Esophagus squamous epithelium (tissue), 5 donors: ENCODE results near the gene GTF3C1. TPM values are rescaled to one million over a fixed set of nuclear protein-coding genes. Genes with fewer than 3 reads are reported as not detected.

Experiments
- DNase-seq: peaks from one replicate; lab custom pipeline; 2025; lab: John Stamatoyannopoulos, UW
- H3K27ac ChIP-seq, 4 donors: fragments of 200-600 bp; sonication (generic); one replicate each; pipeline ENCODE4 v1.5.1; 2016 to 2019; ENCODE audit warnings: mild to moderate bottlenecking in 1 of 4
- H3K27me3 ChIP-seq, 4 donors: fragments of 200-600 bp; sonication (generic); 1 replicate in 3 of 4; 2 replicates in 1 of 4; pipeline versions ENCODE4 v1.5.1 to v1.6.0; 2017 to 2021; ENCODE audit warnings: antibody characterized with exemption in 1 of 4
- H3K36me3 ChIP-seq, 3 donors: fragments of 200-600 bp; sonication (generic); one replicate each; pipeline ENCODE4 v1.5.1; 2016 to 2019
- H3K4me1 ChIP-seq, 3 donors: fragments of 200-600 bp; sonication (generic); one replicate each; pipeline ENCODE4 v1.5.1; 2017 to 2019
- H3K4me3 ChIP-seq, 4 donors: fragments of 200-600 bp; sonication (generic); 1 replicate in 3 of 4; 2 replicates in 1 of 4; pipeline ENCODE4 v1.5.1; 2016 to 2019; ENCODE audit warnings: mild to moderate bottlenecking in 2 of 4, moderate library complexity in 1 of 4
- H3K9me3 ChIP-seq, 3 donors: fragments of 200-600 bp; sonication (generic); one replicate each; pipeline ENCODE4 v1.5.1; 2016 to 2019
- POLR2A ChIP-seq, 4 donors: fragments of 450-650 bp; IDR thresholded peaks; one replicate each; pipeline ENCODE4 v1.6.1; 2017; ENCODE audit warnings: antibody characterized with exemption in 4 of 4, mild to moderate bottlenecking in 4 of 4, moderate library complexity in 3 of 4
- WGBS, 2 donors: methylation state at CpG; one replicate each; pipeline ENCODE4 v1.1.5; 2018; 5-methylcytosine and 5-hydroxymethylcytosine counted together
- intact Hi-C: fragments of 100-400 bp; cut with DNase I; formaldehyde crosslinking; loops from one replicate; pipeline ENCODE4 v1.15.0; 2022
- total RNA-seq, 4 donors: library from RNA; depleted of rRNA; stranded (reverse); fragments of >200 nt; gene quantifications; one replicate each; pipeline ENCODE4 v1.1.0, GENCODE V29; 2016
- TF ChIP-seq, protein P1 (sequence below), 6 experiments: fragments of 450-650 bp in 4 of 6; fragments of 200-600 bp in 2 of 6; sonication (generic) in 2 of 6; IDR thresholded peaks; one replicate each; pipeline ENCODE4 v1.5.1; 2016 to 2019; ENCODE audit warnings: antibody characterized with exemption in 6 of 6, mild to moderate bottlenecking in 4 of 6, moderate library complexity in 4 of 6
- donor health status: DM: yes; HTN: yes; CAD: no.

Gene GTF3C1
- total RNA-seq, 4 donors from 2014 or later, result 76.5 to 171 (median 84.9) TPM

DNA sequence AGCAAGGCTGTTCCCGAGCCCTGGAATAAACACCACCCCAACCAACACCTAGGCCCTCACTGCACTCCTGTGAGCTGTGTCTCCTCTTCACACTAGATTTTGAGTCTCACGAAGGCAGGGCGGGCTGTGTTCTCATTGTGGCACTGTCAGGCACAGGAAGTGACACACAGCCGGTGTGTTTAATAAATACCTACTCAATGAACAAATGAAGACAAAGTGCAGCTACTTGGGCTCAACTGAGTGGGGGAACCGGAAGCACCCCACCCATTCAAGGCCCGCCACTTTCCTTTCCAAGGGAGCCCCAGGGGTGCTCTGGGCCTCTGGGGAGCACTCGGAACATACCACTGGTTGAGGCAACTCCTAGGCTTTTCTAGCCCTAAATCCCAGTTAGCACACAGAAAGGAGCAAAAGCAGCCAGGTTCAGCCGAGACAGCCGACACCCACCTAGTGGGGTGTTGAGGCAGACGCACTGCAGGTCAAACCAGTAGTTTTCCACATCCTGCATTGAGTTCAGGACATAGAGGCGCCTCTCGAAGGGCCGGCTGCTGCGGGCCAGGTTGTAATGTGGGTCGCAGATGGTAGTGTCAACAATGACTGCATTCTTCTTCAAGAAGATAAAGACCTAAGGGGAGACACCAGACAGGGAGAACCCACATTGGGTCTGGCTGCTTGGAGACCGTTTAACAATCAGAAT is 57.7 kb downstream of the GTF3C1 start:
- intact Hi-C loops, result no loop called here
- WGBS, 2 donors, result 86% methylated on average over 9 to 13 of the region's 16 CpGs
- H3K9me3 ChIP-seq, result no peaks in the 10 kb centered on the region
- H3K4me1 ChIP-seq, result peaks cover 0 to 4% (median 0%) of the 10 kb centered on the region in 3 donors
- peak overlapping the region in 2 of 4 donors; percentile 28 to 48 for H3K27ac ChIP-seq
- peaks cover 62 to 100% (median 84%) of the 10 kb centered on the region in 3 donors for H3K36me3 ChIP-seq
- DNase-seq, result no peak
- TF ChIP-seq, protein P1, sequence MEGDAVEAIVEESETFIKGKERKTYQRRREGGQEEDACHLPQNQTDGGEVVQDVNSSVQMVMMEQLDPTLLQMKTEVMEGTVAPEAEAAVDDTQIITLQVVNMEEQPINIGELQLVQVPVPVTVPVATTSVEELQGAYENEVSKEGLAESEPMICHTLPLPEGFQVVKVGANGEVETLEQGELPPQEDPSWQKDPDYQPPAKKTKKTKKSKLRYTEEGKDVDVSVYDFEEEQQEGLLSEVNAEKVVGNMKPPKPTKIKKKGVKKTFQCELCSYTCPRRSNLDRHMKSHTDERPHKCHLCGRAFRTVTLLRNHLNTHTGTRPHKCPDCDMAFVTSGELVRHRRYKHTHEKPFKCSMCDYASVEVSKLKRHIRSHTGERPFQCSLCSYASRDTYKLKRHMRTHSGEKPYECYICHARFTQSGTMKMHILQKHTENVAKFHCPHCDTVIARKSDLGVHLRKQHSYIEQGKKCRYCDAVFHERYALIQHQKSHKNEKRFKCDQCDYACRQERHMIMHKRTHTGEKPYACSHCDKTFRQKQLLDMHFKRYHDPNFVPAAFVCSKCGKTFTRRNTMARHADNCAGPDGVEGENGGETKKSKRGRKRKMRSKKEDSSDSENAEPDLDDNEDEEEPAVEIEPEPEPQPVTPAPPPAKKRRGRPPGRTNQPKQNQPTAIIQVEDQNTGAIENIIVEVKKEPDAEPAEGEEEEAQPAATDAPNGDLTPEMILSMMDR (IDR thresholded peaks at IDR 0.05), result no peak
- TF ChIP-seq POLR2A (IDR thresholded peaks at IDR 0.05), result no peak
- no peak overlapping the region for H3K4me3 ChIP-seq
- no peaks in the 10 kb centered on the region for H3K27me3 ChIP-seq

DNA sequence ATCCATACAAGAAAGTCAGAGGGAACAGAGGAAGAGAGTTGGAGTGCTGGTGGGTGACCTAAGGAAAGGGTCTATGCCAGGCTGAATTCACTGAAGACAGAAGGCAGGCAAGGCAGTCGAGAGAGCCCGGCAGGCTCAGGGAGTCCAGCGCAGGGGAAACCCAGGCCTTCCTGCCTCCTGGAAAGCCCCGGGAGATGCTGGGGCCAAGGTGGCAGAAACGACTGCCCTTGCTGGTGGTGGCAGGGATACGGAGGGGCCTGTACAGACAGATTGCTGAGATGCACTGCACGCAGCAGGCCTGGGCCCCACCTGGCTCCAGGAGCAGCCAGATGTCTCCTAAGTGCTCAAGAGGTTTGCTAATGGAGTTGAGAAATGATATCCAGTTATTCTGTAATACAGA is 59.8 kb downstream of the GTF3C1 start:
- Histone ChIP-seq H3K27ac (no peak overlapping the region), H3K36me3 (peaks cover 49 to 100% (median 78%) of the 10 kb centered on the region in 3 donors), H3K4me1 (no peaks in the 10 kb centered on the region), H3K27me3 (no peaks in the 10 kb centered on the region), H3K4me3 (no peak overlapping the region), H3K9me3 (no peaks in the 10 kb centered on the region)
- WGBS, 2 donors, result 81 to 89% methylated on average over 6 to 7 of the region's 7 CpGs
- DNase-seq, result no peak
- intact Hi-C loops, result no loop called here
- TF ChIP-seq POLR2A (IDR thresholded peaks at IDR 0.05), result no peak
- TF ChIP-seq, protein P1 (IDR thresholded peaks at IDR 0.05), result no peak

- DNase-seq, result no peak
- Histone ChIP-seq H3K9me3 (no peaks in the 10 kb centered on the region), H3K4me1 (no peaks in the 10 kb centered on the region), H3K27me3 (no peaks in the 10 kb centered on the region), H3K27ac (no peak overlapping the region), H3K36me3 (peaks cover 46 to 100% (median 78%) of the 10 kb centered on the region in 3 donors), H3K4me3 (no peak overlapping the region)
- intact Hi-C loops, result no loop called here
- no peak for TF ChIP-seq POLR2A (IDR thresholded peaks at IDR 0.05)
- TF ChIP-seq, protein P1 (IDR thresholded peaks at IDR 0.05), result no peak
- WGBS, 2 donors, result 91 to 96% methylated on average over 9 to 13 of the region's 21 CpGs
These were observed 60.3 kb downstream of the GTF3C1 start for GRCh38 chr16:27489421-27489820.

- Histone ChIP-seq H3K27me3 (no peaks in the 10 kb centered on the region), H3K4me1 (no peaks in the 10 kb centered on the region), H3K4me3 (no peak overlapping the region), H3K9me3 (no peaks in the 10 kb centered on the region), H3K27ac (no peak overlapping the region), H3K36me3 (peaks cover 48 to 100% (median 81%) of the 10 kb centered on the region in 3 donors)
- intact Hi-C loops, result no loop called here
- no peak for DNase-seq
- TF ChIP-seq POLR2A (IDR thresholded peaks at IDR 0.05), result no peak
- TF ChIP-seq, protein P1 (IDR thresholded peaks at IDR 0.05), result no peak
- WGBS, 2 donors, result 94 to 97% methylated on average over 3 of the region's 3 CpGs
These were observed 63.0 kb downstream of the GTF3C1 start for GRCh38 chr16:27486760-27487159.

GRCh38 chr16:27486344-27486743 is 63.4 kb downstream of the GTF3C1 start:
- no peak for DNase-seq
- no peaks in the 10 kb centered on the region for H3K4me1 ChIP-seq
- no peaks in the 10 kb centered on the region for H3K27me3 ChIP-seq
- peaks cover 48 to 100% (median 79%) of the 10 kb centered on the region in 3 donors for H3K36me3 ChIP-seq
- H3K9me3 ChIP-seq, result no peaks in the 10 kb centered on the region
- WGBS, 2 donors, result 100% methylated on average over 1 to 2 of the region's 8 CpGs
- intact Hi-C loops, result no loop called here
- TF ChIP-seq, protein P1 (IDR thresholded peaks at IDR 0.05), result no peak
- no peak for TF ChIP-seq POLR2A (IDR thresholded peaks at IDR 0.05)
- H3K27ac ChIP-seq, result no peak overlapping the region
- no peak overlapping the region for H3K4me3 ChIP-seq
